Hematopoietic multipotent progenitor cell (in vitro differentiated cells): ENCODE results near the gene BAIAP2. TPM values are rescaled to one million over a fixed set of nuclear protein-coding genes. Genes with fewer than 3 reads are reported as not detected.
"Not testable (repeated sequence)": the region's sequence is repeated elsewhere in the genome, so short reads cannot be mapped to it uniquely, and the experiment has no call there.

Experiments
- DNase-seq, 3 donors: peaks; one replicate each; pipeline ENCODE4 v3.0.0-alpha.2; 2011 to 2015; ENCODE audit warnings: low read depth in 2 of 3, low spot score in 2 of 3
- total RNA-seq: library from RNA; depleted of rRNA; stranded (reverse); fragments of >200 nt; gene quantifications from one replicate; pipeline ENCODE4 v1.2.3, GENCODE V29; 2012

Gene BAIAP2
- total RNA-seq, 1 donor: 5.1 TPM

- no peak for DNase-seq
These were observed 116.3 kb downstream of the BAIAP2 start for GRCh38 chr17:81151278-81151677.

GRCh38 chr17:81152288-81152828 is 117.4 kb downstream of the BAIAP2 start:
- DNase-seq: no peak

- DNase-seq: no peak
These were observed 118.4 kb downstream of the BAIAP2 start for GRCh38 chr17:81153340-81153803.

- DNase-seq: not testable (repeated sequence)
These were observed 119.1 kb downstream of the BAIAP2 start for GRCh38 chr17:81154016-81154415.

- DNase-seq: no peak
These were observed 120.0 kb downstream of the BAIAP2 start for GRCh38 chr17:81154961-81155360.

GRCh38 chr17:81156866-81157805 is 122.2 kb downstream of the BAIAP2 start:
- no peak for DNase-seq

- DNase-seq: no peak
These were observed 123.1 kb downstream of the BAIAP2 start for GRCh38 chr17:81157848-81158687.

- DNase-seq: no peak
These were observed 124.0 kb downstream of the BAIAP2 start for GRCh38 chr17:81158688-81159590.

GRCh38 chr17:81159611-81160265 is 124.8 kb downstream of the BAIAP2 start:
- DNase-seq: no peak

- DNase-seq: peak in 1 of 3 donors; percentile 62
These were observed 125.4 kb downstream of the BAIAP2 start for GRCh38 chr17:81160306-81160705.

- peak in 1 of 3 donors; percentile 22 for DNase-seq
These were observed 125.9 kb downstream of the BAIAP2 start for GRCh38 chr17:81160747-81161453.

- no peak for DNase-seq
These were observed 126.6 kb downstream of the BAIAP2 start for GRCh38 chr17:81161536-81161935.

- DNase-seq: no peak
These were observed 127.0 kb downstream of the BAIAP2 start for GRCh38 chr17:81161972-81162371.

- DNase-seq: no peak
These were observed 127.5 kb downstream of the BAIAP2 start for GRCh38 chr17:81162491-81162890.

GRCh38 chr17:81163051-81163695 is 128.2 kb downstream of the BAIAP2 start:
- no peak for DNase-seq

- no peak for DNase-seq
These were observed 128.9 kb downstream of the BAIAP2 start for GRCh38 chr17:81163703-81164370.

- no peak for DNase-seq
These were observed 129.7 kb downstream of the BAIAP2 start for GRCh38 chr17:81164371-81165245.
